OCI-LY7 (cell line): ENCODE results near the gene SH2D6. TPM values are rescaled to one million over a fixed set of nuclear protein-coding genes. Genes with fewer than 3 reads are reported as not detected.

ENCODE experiments used
- BruUV-seq: library from RNA; stranded (reverse); fragments of 400-500 nt; replicated peaks from 2 replicates; lab custom pipeline; 2021; lab: Mats Ljungman, UMichigan
- CTCF ChIA-PET: fragments of 300-600 bp; sonication (Branson Sonifier 250); formaldehyde crosslinking; loops from one replicate; lab custom pipeline; 2022; ENCODE audit warnings: antibody characterized with exemption; ENCODE audit not compliant: unreplicated experiment; lab: Charles Lee
- POLR2A ChIA-PET: fragments of 300-600 bp; sonication (Branson Sonifier 250); formaldehyde crosslinking; loops from one replicate; lab custom pipeline; 2022; ENCODE audit warnings: antibody characterized with exemption; lab: Charles Lee
- DNase-seq: peaks from one replicate; pipeline ENCODE4 v3.0.0-alpha.2; 2015; ENCODE audit warnings: low spot score
- H2AFZ ChIP-seq: fragments of 200-600 bp; sonication (generic), shearing (Covaris generic); 2 replicates; pipeline ENCODE4 v1.6.1; 2014; ENCODE audit warnings: mild to moderate bottlenecking, antibody characterized with exemption, low read length, moderate library complexity
- H3K27ac ChIP-seq: fragments of 200-600 bp; sonication (generic); 2 replicates; pipeline ENCODE4 v1.5.1; 2014; ENCODE audit warnings: mixed run types, low read depth, mild to moderate bottlenecking, moderate library complexity, low read length, inconsistent platforms; ENCODE audit not compliant: poor library complexity, severe bottlenecking
- H3K36me3 ChIP-seq: fragments of 200-600 bp; sonication (generic); 2 replicates; pipeline ENCODE4 v1.6.1; 2014; ENCODE audit warnings: mild to moderate bottlenecking, antibody characterized with exemption, low read length, moderate library complexity, mixed read lengths; ENCODE audit not compliant: insufficient read depth
- H3K4me1 ChIP-seq: fragments of 200-600 bp; sonication (generic); 2 replicates; pipeline ENCODE4 v1.5.1; 2014; ENCODE audit warnings: mild to moderate bottlenecking, low read length; ENCODE audit not compliant: insufficient read depth, poor library complexity, severe bottlenecking
- H3K4me2 ChIP-seq: fragments of 200-600 bp; sonication (generic); 2 replicates; pipeline ENCODE4 v1.6.1; 2014; ENCODE audit warnings: mild to moderate bottlenecking, low read length
- H3K4me3 ChIP-seq: fragments of 200-600 bp; sonication (generic); 2 replicates; pipeline ENCODE4 v1.5.1; 2014; ENCODE audit warnings: mild to moderate bottlenecking, low read depth, low read length; ENCODE audit not compliant: poor library complexity, severe bottlenecking
- H3K79me2 ChIP-seq: fragments of 200-600 bp; sonication (generic); 2 replicates; pipeline ENCODE4 v1.6.1; 2016; ENCODE audit warnings: low read depth, mild to moderate bottlenecking, low read length, moderate library complexity, mixed read lengths; ENCODE audit not compliant: insufficient read depth
- H3K9me2 ChIP-seq: fragments of 200-600 bp; sonication (generic); 2 replicates; pipeline ENCODE4 v1.6.1; 2016; ENCODE audit warnings: mild to moderate bottlenecking, low read length, mixed read lengths; ENCODE audit not compliant: insufficient read depth
- H3K9me3 ChIP-seq: fragments of 200-600 bp; sonication (generic); 2 replicates; pipeline ENCODE4 v1.6.1; 2014; ENCODE audit warnings: mild to moderate bottlenecking, mixed run types, low read length, mixed read lengths
- H4K20me1 ChIP-seq: fragments of 200-600 bp; sonication (generic); 2 replicates; pipeline ENCODE4 v1.6.1; 2014; ENCODE audit warnings: mild to moderate bottlenecking, antibody characterized with exemption, low read length, moderate library complexity, mixed read lengths; ENCODE audit not compliant: insufficient read depth
- CTCF ChIP-seq: fragments of 200-600 bp; sonication (generic); conservative IDR thresholded peaks from 2 replicates; pipeline ENCODE4 v1.5.1; 2014; ENCODE audit warnings: mild to moderate bottlenecking, antibody characterized with exemption, low read length, moderate library complexity, mixed read lengths
- EZH2phosphoT487 ChIP-seq: fragments of 200-600 bp; sonication (generic); IDR thresholded peaks from 2 replicates; pipeline ENCODE4 v1.6.1; 2018; ENCODE audit warnings: low read depth, borderline replicate concordance, mild to moderate bottlenecking, mixed run types, antibody characterized with exemption, low read length, moderate library complexity, mixed read lengths
- intact Hi-C: fragments of 100-400 bp; cut with micrococcal nuclease; formaldehyde crosslinking; loops from one replicate; pipeline ENCODE4 v1.10.0; 2022; ENCODE audit not compliant: unreplicated experiment
- total RNA-seq, 2 experiments: library from RNA; depleted of rRNA in 1 of 2; stranded (reverse); fragments of >200 nt in 1 of 2; shearing (Covaris generic) in 1 of 2; gene quantifications; 2 replicates each; pipeline ENCODE4 v1.2.3, GENCODE V29; 2014 to 2022

SH2D6 gene
- total RNA-seq, 2 experiments from 2014 or later, result 0.35 to 2.6 TPM

GRCh38 chr2:85422072-85422457 lies 3.6 kb downstream of the SH2D6 start:
- TF ChIP-seq EZH2phosphoT487 (no peak), CTCF (no peak)
- Histone ChIP-seq H3K4me2 (no peak overlapping the region), H3K79me2 (no peaks in the 10 kb centered on the region), H3K4me3 (no peak overlapping the region), H3K27ac (no peak overlapping the region), H3K4me1 (peaks cover 28% of the 10 kb centered on the region), H3K36me3 (no peaks in the 10 kb centered on the region), H2AFZ (no peak overlapping the region), H3K9me2 (no peaks in the 10 kb centered on the region), H3K9me3 (no peaks in the 10 kb centered on the region), H4K20me1 (no peaks in the 10 kb centered on the region)
- BruUV-seq, result no TSS peak
- CTCF ChIA-PET, result interaction anchor here (1.2 kb wide), 1 partner anchor 130 kb away, joined by 8 read pairs; no protein-coding TSS in a partner anchor
- POLR2A ChIA-PET, result interaction anchor here (0.6 kb wide), 1 partner anchor 52 kb away, joined by 3 read pairs; no protein-coding TSS in a partner anchor
- no peak for DNase-seq
- intact Hi-C loops, result no loop called here

GRCh38 chr2:85423525-85423924 lies 5.0 kb downstream of the SH2D6 start:
- Histone ChIP-seq H3K9me2 (no peaks in the 10 kb centered on the region), H4K20me1 (no peaks in the 10 kb centered on the region), H3K4me3 (no peak overlapping the region), H3K36me3 (no peaks in the 10 kb centered on the region), H3K4me2 (no peak overlapping the region), H3K27ac (no peak overlapping the region), H3K4me1 (peaks cover 22% of the 10 kb centered on the region), H2AFZ (no peak overlapping the region), H3K79me2 (no peaks in the 10 kb centered on the region), H3K9me3 (no peaks in the 10 kb centered on the region)
- intact Hi-C loops, result no loop called here
- TF ChIP-seq CTCF (no peak), EZH2phosphoT487 (no peak)
- BruUV-seq, result no TSS peak
- POLR2A ChIA-PET, result interaction anchor here (0.7 to 0.8 kb wide), 2 partner anchors 115 to 379 kb away, joined by 3 read pairs; partner anchors contain the start of gene MAT2A
- CTCF ChIA-PET, result no interaction called here
- no peak for DNase-seq

GRCh38 chr2:85425588-85425987 lies 7.1 kb downstream of the SH2D6 start:
- no peak for DNase-seq
- ChIA-PET CTCF (no interaction called here), POLR2A (interaction anchor here (0.7 to 1.0 kb wide), 2 partner anchors 180 to 308 kb away, joined by 3 to 7 read pairs; no protein-coding TSS in a partner anchor)
- Histone ChIP-seq H3K4me3 (no peak overlapping the region), H3K79me2 (no peaks in the 10 kb centered on the region), H3K4me2 (no peak overlapping the region), H4K20me1 (no peaks in the 10 kb centered on the region), H3K36me3 (no peaks in the 10 kb centered on the region), H3K4me1 (peaks cover 5% of the 10 kb centered on the region), H2AFZ (no peak overlapping the region), H3K9me2 (no peaks in the 10 kb centered on the region), H3K9me3 (no peaks in the 10 kb centered on the region), H3K27ac (no peak overlapping the region)
- intact Hi-C loops, result no loop called here
- TF ChIP-seq CTCF, result no peak
- TF ChIP-seq EZH2phosphoT487, result no peak
- no TSS peak for BruUV-seq
